Sigmoid colon (tissue), 4 donors: ENCODE data around the gene TSPAN17.

Experiments
- EP300 ChIP-seq, 4 donors: sonication (generic); formaldehyde crosslinking; IDR thresholded peaks; one replicate each; pipeline ENCODE4 v1.6.1; 2017; ENCODE audit warnings: antibody characterized with exemption in 4 of 4
- POLR2AphosphoS5 ChIP-seq, 4 donors: sonication (generic); formaldehyde crosslinking; IDR thresholded peaks; one replicate each; pipeline ENCODE4 v1.6.1; 2017; ENCODE audit warnings: antibody characterized with exemption in 4 of 4
- TF ChIP-seq, protein P1 (sequence below), 4 experiments: fragments of 450-650 bp in 3 of 4; fragments of 200-600 bp in 1 of 4; IDR thresholded peaks; one replicate each; pipeline ENCODE4 v1.5.1; 2016 to 2019; ENCODE audit warnings: antibody characterized with exemption in 4 of 4, mild to moderate bottlenecking in 3 of 4, moderate library complexity in 2 of 4

DNA sequence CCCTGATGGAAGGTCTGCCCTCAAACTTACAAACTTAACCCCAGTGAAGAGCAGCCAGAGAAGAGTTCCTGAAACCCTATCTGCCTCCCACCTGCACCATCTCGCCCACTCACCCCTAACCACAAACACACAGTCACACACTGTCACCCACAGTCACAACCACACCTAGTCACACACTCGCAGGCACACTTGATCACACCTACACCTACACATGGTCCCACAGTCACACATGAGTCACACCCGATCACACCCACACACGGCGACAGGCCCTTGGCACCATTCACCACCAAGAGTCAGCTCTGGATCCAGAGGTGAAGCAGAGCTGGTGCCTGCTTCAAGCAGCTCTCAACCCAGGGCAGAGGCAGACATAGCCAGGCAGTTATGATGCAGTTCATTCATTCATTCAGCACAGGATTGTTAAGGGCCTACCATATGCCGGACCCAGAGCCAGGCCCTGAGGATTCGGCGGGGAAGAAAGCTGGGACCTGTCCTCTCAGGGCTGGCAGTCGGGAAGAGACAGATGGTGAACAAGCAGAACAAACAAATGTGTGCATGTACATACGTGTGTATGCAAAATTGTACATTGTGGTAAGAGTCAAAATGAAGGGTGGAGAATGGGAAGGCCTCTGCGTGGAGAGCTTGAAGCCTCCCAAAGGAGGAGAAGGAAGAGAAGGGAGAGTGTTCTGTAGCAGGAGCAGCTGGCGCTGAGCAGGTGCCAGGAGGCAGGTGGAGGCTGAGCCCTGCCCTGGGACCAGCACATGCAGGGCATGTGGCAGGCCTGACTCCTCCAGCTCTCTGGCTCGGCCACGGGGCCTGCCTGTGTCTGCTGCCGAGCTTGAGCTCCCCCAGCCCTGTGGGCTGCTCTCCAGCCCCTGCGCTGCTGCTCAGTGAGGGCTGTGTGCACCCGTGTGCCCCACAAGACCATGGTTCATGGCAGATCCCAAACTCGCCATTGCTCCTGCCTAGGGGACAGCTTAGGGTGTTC is 6.4 kb downstream of the TSPAN17 start:
- no peak for TF ChIP-seq EP300 (IDR thresholded peaks at IDR 0.05)
- TF ChIP-seq, protein P1, sequence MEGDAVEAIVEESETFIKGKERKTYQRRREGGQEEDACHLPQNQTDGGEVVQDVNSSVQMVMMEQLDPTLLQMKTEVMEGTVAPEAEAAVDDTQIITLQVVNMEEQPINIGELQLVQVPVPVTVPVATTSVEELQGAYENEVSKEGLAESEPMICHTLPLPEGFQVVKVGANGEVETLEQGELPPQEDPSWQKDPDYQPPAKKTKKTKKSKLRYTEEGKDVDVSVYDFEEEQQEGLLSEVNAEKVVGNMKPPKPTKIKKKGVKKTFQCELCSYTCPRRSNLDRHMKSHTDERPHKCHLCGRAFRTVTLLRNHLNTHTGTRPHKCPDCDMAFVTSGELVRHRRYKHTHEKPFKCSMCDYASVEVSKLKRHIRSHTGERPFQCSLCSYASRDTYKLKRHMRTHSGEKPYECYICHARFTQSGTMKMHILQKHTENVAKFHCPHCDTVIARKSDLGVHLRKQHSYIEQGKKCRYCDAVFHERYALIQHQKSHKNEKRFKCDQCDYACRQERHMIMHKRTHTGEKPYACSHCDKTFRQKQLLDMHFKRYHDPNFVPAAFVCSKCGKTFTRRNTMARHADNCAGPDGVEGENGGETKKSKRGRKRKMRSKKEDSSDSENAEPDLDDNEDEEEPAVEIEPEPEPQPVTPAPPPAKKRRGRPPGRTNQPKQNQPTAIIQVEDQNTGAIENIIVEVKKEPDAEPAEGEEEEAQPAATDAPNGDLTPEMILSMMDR (IDR thresholded peaks at IDR 0.05): no peak
- TF ChIP-seq POLR2AphosphoS5 (IDR thresholded peaks at IDR 0.05): no peak
